K562 treated with DMSO at 1 percent for 4 hours (cell line): ENCODE measurements around the gene B4GALT5. TPM values are rescaled to one million over a fixed set of nuclear protein-coding genes. Genes with fewer than 3 reads are reported as not detected.

Experiments
- total RNA-seq: library from RNA; unstranded; fragments of 300-600 nt; gene quantifications from 2 replicates; pipeline ENCODE4 v1.2.3, GENCODE V29; 2022; ENCODE audit not compliant: insufficient read depth

Gene B4GALT5, protein sequence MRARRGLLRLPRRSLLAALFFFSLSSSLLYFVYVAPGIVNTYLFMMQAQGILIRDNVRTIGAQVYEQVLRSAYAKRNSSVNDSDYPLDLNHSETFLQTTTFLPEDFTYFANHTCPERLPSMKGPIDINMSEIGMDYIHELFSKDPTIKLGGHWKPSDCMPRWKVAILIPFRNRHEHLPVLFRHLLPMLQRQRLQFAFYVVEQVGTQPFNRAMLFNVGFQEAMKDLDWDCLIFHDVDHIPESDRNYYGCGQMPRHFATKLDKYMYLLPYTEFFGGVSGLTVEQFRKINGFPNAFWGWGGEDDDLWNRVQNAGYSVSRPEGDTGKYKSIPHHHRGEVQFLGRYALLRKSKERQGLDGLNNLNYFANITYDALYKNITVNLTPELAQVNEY
- 10.7 and 13.2 TPM in 2 replicates for total RNA-seq

DNA sequence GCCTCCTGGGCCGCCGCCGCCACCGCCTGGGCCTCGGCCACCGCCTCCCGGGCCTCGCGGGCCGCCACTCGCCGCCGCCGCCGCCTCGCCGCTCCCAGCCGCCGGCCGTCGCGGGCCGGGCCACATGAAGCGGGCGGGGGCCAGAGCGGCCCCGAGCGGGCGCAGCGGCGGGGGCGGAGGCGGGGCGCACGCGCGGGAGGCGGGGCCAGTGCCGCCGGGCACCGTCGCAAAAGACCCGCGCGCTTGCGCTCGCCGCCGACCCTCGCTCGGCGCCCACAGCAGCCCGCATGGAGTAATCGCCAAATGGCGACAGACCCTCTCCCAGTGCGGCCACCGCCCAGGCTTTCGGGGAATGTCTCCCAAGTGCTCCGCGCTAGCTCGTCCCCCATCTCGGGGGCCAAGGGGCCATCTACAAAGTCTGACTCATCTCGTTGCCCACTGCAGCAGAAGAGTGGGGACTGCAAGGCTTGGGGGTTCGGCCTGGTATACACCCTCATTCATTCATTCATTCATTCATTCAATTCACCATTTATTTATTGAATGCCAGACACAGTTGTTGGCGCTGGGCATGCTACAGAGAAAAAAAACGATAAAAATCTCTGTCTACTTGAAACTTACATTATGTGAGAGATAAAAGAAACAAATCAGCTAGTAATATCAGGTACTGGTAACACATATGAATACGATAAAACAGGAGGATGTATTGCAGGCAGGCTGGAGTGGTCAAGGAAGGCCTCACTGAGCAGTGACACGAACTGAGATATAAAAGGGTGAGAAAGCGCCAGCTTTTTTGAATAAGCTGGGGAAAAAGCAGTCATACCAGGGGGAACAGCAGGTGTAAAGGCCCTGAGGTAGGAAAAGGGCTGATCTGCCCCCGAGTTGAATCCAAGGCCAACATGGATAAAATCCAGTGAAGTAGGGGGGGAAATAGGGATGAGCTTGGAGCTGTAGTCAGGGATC, at the start of gene B4GALT5:
Gene B4GALT5 (minus strand): TSS at position 126 of the 960 bp plus-strand sequence. CDS start 188 bp downstream, outside the sequence.

Other genes with a start within 250 kb of the B4GALT5 start
- gene KCNB1, start 231.2 kb downstream of the B4GALT5 start, total RNA-seq, result not detected in 2 replicates
- gene PTGIS, start 145.7 kb downstream of the B4GALT5 start, total RNA-seq, result not detected in 2 replicates
- gene SLC9A8, start 99.0 kb upstream of the B4GALT5 start, total RNA-seq, result 5.9 and 6.5 TPM in 2 replicates
- 7.9 and 11.3 TPM in 2 replicates for gene SPATA2, start 201.7 kb upstream of the B4GALT5 start, total RNA-seq
- gene RNF114, start 222.5 kb upstream of the B4GALT5 start, total RNA-seq, result 102 and 109 TPM in 2 replicates